ENCODE data around the gene OR10Z1. TPM values are rescaled to one million over a fixed set of nuclear protein-coding genes. Genes with fewer than 3 reads are reported as not detected.

The OR10Z1 gene
- polyA plus RNA-seq, 3 donors: not detected

DNA sequence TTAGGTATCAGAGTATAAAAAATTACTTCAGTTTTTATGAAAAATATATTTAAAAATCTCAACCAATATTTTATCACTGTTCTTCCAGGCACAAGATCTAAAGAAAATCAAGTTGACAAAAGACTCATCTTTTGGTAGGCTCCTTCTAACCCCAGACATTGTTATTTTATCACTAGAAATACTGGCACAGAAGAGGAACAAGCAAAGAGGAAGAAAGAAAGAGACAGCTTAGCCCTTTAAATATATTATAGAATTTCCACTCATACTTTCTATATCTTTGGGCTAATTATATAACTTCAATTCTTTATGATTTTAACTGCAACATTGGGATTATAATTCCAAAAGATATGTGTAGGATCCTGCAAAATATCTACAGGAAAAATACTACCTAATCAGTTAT, 49.0 kb downstream of the OR10Z1 start:
- no peak overlapping the region for H3K27ac ChIP-seq (ENCODE audit: low read depth, low read length)

DNA sequence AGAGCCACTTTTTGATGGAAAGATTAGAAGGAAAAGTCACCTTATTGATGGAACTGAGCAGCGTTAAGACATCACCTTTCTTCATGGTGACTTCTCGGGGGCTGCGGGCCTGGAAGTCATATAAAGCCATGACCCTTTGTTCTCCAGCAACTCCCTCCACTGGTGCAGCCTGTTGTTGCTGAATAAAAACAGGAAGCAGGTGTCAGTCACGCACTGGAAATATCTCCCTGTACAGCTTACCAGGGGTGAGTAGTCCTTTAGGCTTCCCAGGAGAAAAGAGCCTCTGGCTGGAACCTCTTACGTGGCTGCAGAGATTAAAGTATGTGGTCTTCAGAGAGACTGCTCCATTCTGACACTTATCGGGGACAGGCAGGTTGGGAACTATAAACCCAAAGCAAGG, 49.5 kb downstream of the OR10Z1 start:
- H3K27ac ChIP-seq (ENCODE audit: low read depth, low read length): no peak overlapping the region
- WGBS, 3 donors: 35 to 61% (median 43%) methylated on average over 6 of the region's 6 CpGs

Other genes starting within 250 kb of the OR10Z1 start
- gene OR10T2, start 205.8 kb upstream of the OR10Z1 start, polyA plus RNA-seq: not detected
- under 1 TPM in 1 of 3 donors, not detected in 2; 0.11 TPM for gene OR10K2, start 179.0 kb upstream of the OR10Z1 start, polyA plus RNA-seq
- gene OR10K1, start 143.4 kb upstream of the OR10Z1 start, polyA plus RNA-seq: under 1 TPM in 1 of 3 donors, not detected in 2; 0.34 TPM
- gene OR10R2, start 133.0 kb upstream of the OR10Z1 start, polyA plus RNA-seq: not detected
- gene OR6Y1, start 50.9 kb upstream of the OR10Z1 start, polyA plus RNA-seq: not detected
- gene OR6P1, start 34.7 kb upstream of the OR10Z1 start, polyA plus RNA-seq: not detected
- not detected for gene OR10X1, start 25.4 kb upstream of the OR10Z1 start, polyA plus RNA-seq
- under 1 TPM in 1 of 3 donors, not detected in 2; 0.18 TPM for gene SPTA1, start 81.4 kb downstream of the OR10Z1 start, polyA plus RNA-seq
- not detected for gene OR6K2, start 95.4 kb downstream of the OR10Z1 start, polyA plus RNA-seq
- gene OR6K3, start 115.5 kb downstream of the OR10Z1 start, polyA plus RNA-seq: not detected
- gene OR6K6, start 149.5 kb downstream of the OR10Z1 start, polyA plus RNA-seq: not detected
- not detected for gene OR6N1, start 166.9 kb downstream of the OR10Z1 start, polyA plus RNA-seq
- not detected for gene OR6N2, start 175.9 kb downstream of the OR10Z1 start, polyA plus RNA-seq
- gene MNDA, start 226.1 kb downstream of the OR10Z1 start, polyA plus RNA-seq: 10 to 100 TPM in 2 of 3 donors, 1 to 10 TPM in 1; 1.1 to 30.1 (median 22.5) TPM

All from adipose tissue (tissue), 3 donors.